Activated CD8-positive, alpha-beta T cell treated with anti-CD3 and anti-CD28 coated beads for 36 hours (primary cell): Measurements from ENCODE around the gene ACTR3C. TPM values are rescaled to one million over a fixed set of nuclear protein-coding genes. Genes with fewer than 3 reads are reported as not detected.

ENCODE experiments used
- ATAC-seq: fragments of 200-7000 bp; cut with Tn5 transposase; one replicate; pipeline ENCODE4 v1.10.0; 2021; ENCODE audit warnings: mild to moderate bottlenecking, moderate library complexity
- CTCF ChIA-PET: fragments of 350-600 bp; sonication (Branson Sonifier 250); formaldehyde crosslinking; loops from one replicate; lab custom pipeline; 2021; ENCODE audit warnings: antibody characterized with exemption; lab: Charles Lee
- POLR2A ChIA-PET: fragments of 350-600 bp; sonication (Branson Sonifier 250); formaldehyde crosslinking; loops from one replicate; lab custom pipeline; 2021; ENCODE audit warnings: antibody characterized with exemption; lab: Charles Lee
- DNase-seq: peaks from one replicate; pipeline ENCODE4 v3.0.0-alpha.2; 2020
- H3K27ac Mint-ChIP-seq: one replicate; pipeline ENCODE4 v1.8.0; 2021; ENCODE audit warnings: mild to moderate bottlenecking, mixed read lengths
- H3K27me3 Mint-ChIP-seq: one replicate; pipeline ENCODE4 v1.8.0; 2021; ENCODE audit warnings: mixed read lengths
- H3K36me3 Mint-ChIP-seq: one replicate; pipeline ENCODE4 v1.8.0; 2021; ENCODE audit warnings: low read depth, mixed read lengths
- H3K4me1 Mint-ChIP-seq: one replicate; pipeline ENCODE4 v1.8.0; 2021; ENCODE audit warnings: low read depth, mixed read lengths
- H3K4me3 Mint-ChIP-seq: one replicate; pipeline ENCODE4 v1.8.0; 2021; ENCODE audit warnings: mild to moderate bottlenecking, moderate library complexity, mixed read lengths
- H3K9me3 Mint-ChIP-seq: one replicate; pipeline ENCODE4 v1.8.0; 2021; ENCODE audit warnings: mixed read lengths
- intact Hi-C: fragments of 100-400 bp; cut with micrococcal nuclease; formaldehyde crosslinking; loops from one replicate; pipeline ENCODE4 v1.10.0; 2022
- total RNA-seq, 2 experiments: library from RNA; stranded (reverse); gene quantifications; one replicate each; pipeline ENCODE4 v1.2.3, GENCODE V29; 2021
- TF ChIP-seq, protein P1 (sequence below): fragments of 200-600 bp; IDR thresholded peaks from one replicate; pipeline ENCODE4 v1.8.0; 2022; ENCODE audit warnings: antibody characterized with exemption, mild to moderate bottlenecking

ACTR3C gene
- 1 to 10 TPM; 2.6 to 2.9 TPM for total RNA-seq

- H3K4me3 Mint-ChIP-seq, result peak within 1 kb of the TSS; percentile 95
- DNase-seq (peak; percentile 81), ATAC-seq (peak; percentile 53)
- CTCF ChIA-PET, result interaction anchor here (1.2 to 1.4 kb wide), 2 partner anchors 31 to 33 kb away, joined by 3 to 4 read pairs; no protein-coding TSS in a partner anchor
- peak within 1 kb of the TSS; percentile 100 for H3K27ac Mint-ChIP-seq
- H3K36me3 Mint-ChIP-seq, result peaks cover 55% of the 10 kb centered on the region
- H3K27me3 Mint-ChIP-seq, result no peaks in the 10 kb centered on the region
- H3K4me1 Mint-ChIP-seq, result peaks cover 48% of the 10 kb centered on the region
- H3K9me3 Mint-ChIP-seq, result no peaks in the 10 kb centered on the region
- POLR2A ChIA-PET, result interaction anchor here (0.7 to 3.8 kb wide), 6 partner anchors 14 to 84 kb away, joined by 3 to 19 read pairs (median 6); partner anchors contain the start of gene REPIN1
- TF ChIP-seq, protein P1, sequence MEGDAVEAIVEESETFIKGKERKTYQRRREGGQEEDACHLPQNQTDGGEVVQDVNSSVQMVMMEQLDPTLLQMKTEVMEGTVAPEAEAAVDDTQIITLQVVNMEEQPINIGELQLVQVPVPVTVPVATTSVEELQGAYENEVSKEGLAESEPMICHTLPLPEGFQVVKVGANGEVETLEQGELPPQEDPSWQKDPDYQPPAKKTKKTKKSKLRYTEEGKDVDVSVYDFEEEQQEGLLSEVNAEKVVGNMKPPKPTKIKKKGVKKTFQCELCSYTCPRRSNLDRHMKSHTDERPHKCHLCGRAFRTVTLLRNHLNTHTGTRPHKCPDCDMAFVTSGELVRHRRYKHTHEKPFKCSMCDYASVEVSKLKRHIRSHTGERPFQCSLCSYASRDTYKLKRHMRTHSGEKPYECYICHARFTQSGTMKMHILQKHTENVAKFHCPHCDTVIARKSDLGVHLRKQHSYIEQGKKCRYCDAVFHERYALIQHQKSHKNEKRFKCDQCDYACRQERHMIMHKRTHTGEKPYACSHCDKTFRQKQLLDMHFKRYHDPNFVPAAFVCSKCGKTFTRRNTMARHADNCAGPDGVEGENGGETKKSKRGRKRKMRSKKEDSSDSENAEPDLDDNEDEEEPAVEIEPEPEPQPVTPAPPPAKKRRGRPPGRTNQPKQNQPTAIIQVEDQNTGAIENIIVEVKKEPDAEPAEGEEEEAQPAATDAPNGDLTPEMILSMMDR, result peak; percentile 43
- intact Hi-C loops, result no loop called here
These were observed at the start of gene ACTR3C, which contains the start of gene LRRC61 for GRCh38 chr7:150322833-150323681. Gene ACTR3C, minus strand, starts transcription at chr7:150323545. Its CDS starts 28,249 bp downstream, at chr7:150295296. Gene LRRC61, plus strand, starts transcription at chr7:150323355. Its CDS starts 13,507 bp downstream, at chr7:150336862.

- Mint-ChIP-seq H3K9me3 (no peaks in the 10 kb centered on the region), H3K36me3 (peaks cover 31% of the 10 kb centered on the region), H3K27ac (no peak overlapping the region), H3K4me3 (no peak overlapping the region), H3K27me3 (no peaks in the 10 kb centered on the region), H3K4me1 (peaks cover 65% of the 10 kb centered on the region)
- intact Hi-C loops, result no loop called here
- DNase-seq (no peak), ATAC-seq (no peak)
- ChIA-PET CTCF (no interaction called here), POLR2A (no interaction called here)
- TF ChIP-seq, protein P1, result no peak
These were observed 49.1 kb upstream of the ACTR3C start for GRCh38 chr7:150372271-150373048.

DNA sequence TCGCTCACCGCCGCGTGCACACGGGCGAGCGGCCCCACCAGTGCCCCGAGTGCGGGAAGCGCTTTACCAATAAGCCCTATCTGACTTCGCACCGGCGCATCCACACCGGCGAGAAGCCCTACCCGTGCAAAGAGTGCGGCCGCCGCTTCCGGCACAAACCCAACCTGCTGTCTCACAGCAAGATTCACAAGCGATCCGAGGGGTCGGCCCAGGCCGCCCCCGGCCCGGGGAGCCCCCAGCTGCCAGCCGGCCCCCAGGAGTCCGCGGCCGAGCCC is 48.6 kb upstream of the ACTR3C start:
- Mint-ChIP-seq H3K4me1 (peaks cover 64% of the 10 kb centered on the region), H3K9me3 (no peaks in the 10 kb centered on the region), H3K27me3 (no peaks in the 10 kb centered on the region), H3K36me3 (peaks cover 31% of the 10 kb centered on the region), H3K27ac (no peak overlapping the region), H3K4me3 (no peak overlapping the region)
- no peak for DNase-seq
- CTCF ChIA-PET, result interaction anchor here (1.5 kb wide), 1 partner anchor 15 kb away, joined by 4 read pairs; no protein-coding TSS in a partner anchor
- intact Hi-C loops, result no loop called here
- POLR2A ChIA-PET, result no interaction called here
- TF ChIP-seq, protein P1, result no peak
- no peak for ATAC-seq

DNA sequence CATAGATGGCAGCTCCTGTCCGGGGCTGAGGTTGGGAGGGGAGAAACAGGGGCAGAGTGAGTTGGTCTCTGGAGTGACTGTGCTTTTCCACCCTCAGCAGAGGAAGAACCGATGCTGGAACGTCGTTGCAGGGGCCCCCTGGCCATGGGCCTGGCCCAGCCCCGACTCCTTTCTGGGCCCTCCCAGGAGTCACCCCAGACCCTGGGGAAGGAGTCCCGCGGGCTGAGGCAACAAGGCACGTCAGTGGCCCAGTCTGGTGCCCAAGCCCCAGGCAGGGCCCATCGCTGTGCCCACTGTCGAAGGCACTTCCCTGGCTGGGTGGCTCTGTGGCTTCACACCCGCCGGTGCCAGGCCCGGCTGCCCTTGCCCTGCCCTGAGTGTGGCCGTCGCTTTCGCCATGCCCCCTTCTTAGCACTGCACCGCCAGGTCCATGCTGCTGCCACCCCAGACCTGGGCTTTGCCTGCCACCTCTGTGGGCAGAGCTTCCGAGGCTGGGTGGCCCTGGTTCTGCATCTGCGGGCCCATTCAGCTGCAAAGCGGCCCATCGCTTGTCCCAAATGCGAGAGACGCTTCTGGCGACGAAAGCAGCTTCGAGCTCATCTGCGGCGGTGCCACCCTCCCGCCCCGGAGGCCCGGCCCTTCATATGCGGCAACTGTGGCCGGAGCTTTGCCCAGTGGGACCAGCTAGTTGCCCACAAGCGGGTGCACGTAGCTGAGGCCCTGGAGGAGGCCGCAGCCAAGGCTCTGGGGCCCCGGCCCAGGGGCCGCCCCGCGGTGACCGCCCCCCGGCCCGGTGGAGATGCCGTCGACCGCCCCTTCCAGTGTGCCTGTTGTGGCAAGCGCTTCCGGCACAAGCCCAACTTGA is 48.0 kb upstream of the ACTR3C start:
- ATAC-seq (no peak), DNase-seq (no peak)
- POLR2A ChIA-PET, result interaction anchor here (1.0 to 6.1 kb wide), 3 partner anchors 18 to 80 kb away, joined by 3 to 52 read pairs (median 13); partner anchors contain the start of gene GIMAP8
- H3K36me3 Mint-ChIP-seq, result peaks cover 31% of the 10 kb centered on the region
- TF ChIP-seq, protein P1, result no peak
- H3K27me3 Mint-ChIP-seq, result no peaks in the 10 kb centered on the region
- intact Hi-C loops, result no loop called here
- peak overlapping the region; percentile 97 for H3K27ac Mint-ChIP-seq
- no peak overlapping the region for H3K4me3 Mint-ChIP-seq
- H3K9me3 Mint-ChIP-seq, result no peaks in the 10 kb centered on the region
- H3K4me1 Mint-ChIP-seq, result peaks cover 61% of the 10 kb centered on the region
- CTCF ChIA-PET, result interaction anchor here (1.5 to 3.8 kb wide), 2 partner anchors 15 to 34 kb away, joined by 4 to 23 read pairs; a partner anchor contains a TSS
